Fibroblast of pulmonary artery (primary cell): ENCODE data around the gene NUP155.
"Not testable (repeated sequence)": the region's sequence is repeated elsewhere in the genome, so short reads cannot be mapped to it uniquely, and the experiment has no call there.

Experiments
- DNase-seq: peaks from one replicate; pipeline ENCODE4 v3.0.0-alpha.2; 2010; ENCODE audit warnings: low read depth
- H3K4me3 ChIP-seq: replicated peaks from 2 replicates; pipeline ENCODE4 v1.5.1; 2011; ENCODE audit warnings: low read depth, mild to moderate bottlenecking, control low read depth, low read length, moderate library complexity
- CTCF ChIP-seq: IDR thresholded peaks from 2 replicates; pipeline ENCODE4 v1.5.1; 2011; ENCODE audit warnings: mild to moderate bottlenecking, control low read depth, low read length, inconsistent platforms; ENCODE audit errors: missing control alignments

Gene NUP155

GRCh38 chr5:37319037-37319782, 51.7 kb downstream of the NUP155 start:
- no peak for TF ChIP-seq CTCF
- no peak overlapping the region for H3K4me3 ChIP-seq
- DNase-seq: no peak

GRCh38 chr5:37316027-37316426, 54.9 kb downstream of the NUP155 start:
- TF ChIP-seq CTCF: no peak
- no peak overlapping the region for H3K4me3 ChIP-seq
- no peak for DNase-seq

- DNase-seq: no peak
- no peak overlapping the region for H3K4me3 ChIP-seq
- TF ChIP-seq CTCF: no peak
Measured at GRCh38 chr5:37310360-37310759, 60.5 kb downstream of the NUP155 start.

GRCh38 chr5:37308793-37309192, 62.1 kb downstream of the NUP155 start:
- no peak for TF ChIP-seq CTCF
- no peak overlapping the region for H3K4me3 ChIP-seq
- DNase-seq: peak; percentile 49

GRCh38 chr5:37304888-37305287, 66.0 kb downstream of the NUP155 start:
- DNase-seq: no peak
- H3K4me3 ChIP-seq: no peak overlapping the region
- no peak for TF ChIP-seq CTCF

GRCh38 chr5:37296313-37296712, 74.6 kb downstream of the NUP155 start:
- not testable (repeated sequence) for DNase-seq, H3K4me3 ChIP-seq

- H3K4me3 ChIP-seq: no peak overlapping the region
- DNase-seq: no peak
- no peak for TF ChIP-seq CTCF
Measured at GRCh38 chr5:37283214-37283820, 87.6 kb downstream of the NUP155 start.
